Heart right ventricle (tissue), 16 donors: ENCODE data around the gene TMEM185B. TPM values are rescaled to one million over a fixed set of nuclear protein-coding genes. Genes with fewer than 3 reads are reported as not detected.

Source experiments
- ATAC-seq, 8 donors: fragments of 200-7000 bp; cut with Tn5 transposase; one replicate each; pipeline ENCODE4 v1.9.1; 2020; ENCODE audit warnings: mild to moderate bottlenecking in 8 of 8, moderate library complexity in 8 of 8, moderate number of reproducible peaks in 1 of 8
- DNase-seq, 2 donors: peaks; one replicate each; pipeline ENCODE4 v3.0.0-alpha.2; 2020
- H3K27ac ChIP-seq, 10 donors: fragments of 200-600 bp; sonication (generic) in 2 of 10; one replicate each; pipeline versions ENCODE4 v1.5.0 to v1.8.0; 2020 to 2022; ENCODE audit warnings: mild to moderate bottlenecking in 3 of 10
- H3K27me3 ChIP-seq, 7 donors: fragments of 200-600 bp; one replicate each; pipeline ENCODE4 v1.8.0; 2021 to 2022; ENCODE audit warnings: mild to moderate bottlenecking in 2 of 7
- H3K36me3 ChIP-seq, 9 donors: fragments of 200-600 bp; sonication (generic) in 1 of 9; one replicate each; pipeline versions ENCODE4 v1.5.0 to v1.8.0; 2020 to 2022; ENCODE audit warnings: mild to moderate bottlenecking in 2 of 9
- H3K4me1 ChIP-seq, 9 donors: fragments of 200-600 bp; sonication (generic) in 1 of 9; one replicate each; pipeline versions ENCODE4 v1.5.0 to v1.8.0; 2020 to 2022; ENCODE audit warnings: mild to moderate bottlenecking in 4 of 9
- H3K4me3 ChIP-seq, 10 donors: fragments of 200-600 bp; sonication (generic) in 2 of 10; one replicate each; pipeline versions ENCODE4 v1.5.0 to v1.8.0; 2020 to 2022; ENCODE audit warnings: mild to moderate bottlenecking in 7 of 10, moderate library complexity in 2 of 10
- H3K9me3 ChIP-seq, 11 donors: fragments of 200-600 bp in 10 of 11; sonication (generic) in 2 of 11; one replicate each; pipeline versions ENCODE4 v1.5.0 to v1.8.0; 2013 to 2022; ENCODE audit warnings: mild to moderate bottlenecking in 2 of 11, control low read depth in 1 of 11, moderate library complexity in 1 of 11
- CTCF ChIP-seq, 9 donors: fragments of 200-600 bp; sonication (generic) in 2 of 9; IDR thresholded peaks; one replicate each; pipeline versions ENCODE4 v1.5.0 to v1.8.0; 2021 to 2022; ENCODE audit warnings: antibody characterized with exemption in 9 of 9, mild to moderate bottlenecking in 5 of 9, moderate library complexity in 1 of 9
- WGBS, 2 donors: extraction: QIAGEN DNeasy Blood & Tissue Kit; methylation state at CpG; one replicate each; pipeline ENCODE4 v1.1.7; 2013; ENCODE audit warnings: inconsistent platforms in 1 of 2; 5-methylcytosine and 5-hydroxymethylcytosine counted together
- intact Hi-C, 10 donors: fragments of 100-400 bp; cut with DNase I; formaldehyde crosslinking; loops; one replicate each; pipeline versions ENCODE4 v1.11.1 to v1.14.2; 2022
- polyA plus RNA-seq, 2 donors: library from polyadenylated mRNA; stranded (reverse); fragments of 200-250 nt; gene quantifications; one replicate each; pipeline ENCODE4 v1.2.3, GENCODE V29; 2013
- total RNA-seq, 10 donors: library from RNA; stranded (reverse); fragmentation: NEBNext Ultra II Directional in 3 of 10; extraction: Animal tissue kit (Norgen Biotek cat#: 25700) in 3 of 10; gene quantifications; one replicate each; pipeline versions ENCODE4 v1.2.1 to v1.2.4, GENCODE V29; 2021 to 2023
- donor health status: Arrhythmogenic right ventricular cardiomyopathy.
- donor health status: ischemic (EF 13 %, LVEDD 7.1; RV severe dilation, severe dysfunction).
- donor health status: healthy with polysubstance abuse.
- donor health status: DM: no; HTN: yes; CAD: no.
- donor health status: DM: no; HTN: no; CAD: no.
- donor health status: ischemic (EF 25% LVEDD 6.9; RV normal size, moderate dysfunction).
- donor health status: ischemic (EF 25% LVEDD 5.7; RV mildly dilated, moderate dysfunction).
- donor health status: healthy.
- donor health status: DM: yes; HTN: yes; CAD: no.
- donor health status: Ischemic cardiomyopathy.
- donor health status: ischemic (EF 35%, LVEDD 5.7; RV mildly dilated, moderate dysfunction).
- donor health status: nonischemic (EF 11% LVEDD 7.7; RV severe dilation, severe dysfunction).
- donor health status: DM: yes; HTN: yes; CAD: no.
- donor health status: PGD.
- donor health status: ischemic (EF 29% LVEDD 5.4; RV normal size, mild dysfunction).
- donor health status: nonischemic (EF 23%, LVEDD 6.1; RV moderate dilation, normal function).

The TMEM185B gene
- total and polyA plus RNA-seq, 12 donors = 5.8 to 27.7 (median 21.6) TPM

DNA sequence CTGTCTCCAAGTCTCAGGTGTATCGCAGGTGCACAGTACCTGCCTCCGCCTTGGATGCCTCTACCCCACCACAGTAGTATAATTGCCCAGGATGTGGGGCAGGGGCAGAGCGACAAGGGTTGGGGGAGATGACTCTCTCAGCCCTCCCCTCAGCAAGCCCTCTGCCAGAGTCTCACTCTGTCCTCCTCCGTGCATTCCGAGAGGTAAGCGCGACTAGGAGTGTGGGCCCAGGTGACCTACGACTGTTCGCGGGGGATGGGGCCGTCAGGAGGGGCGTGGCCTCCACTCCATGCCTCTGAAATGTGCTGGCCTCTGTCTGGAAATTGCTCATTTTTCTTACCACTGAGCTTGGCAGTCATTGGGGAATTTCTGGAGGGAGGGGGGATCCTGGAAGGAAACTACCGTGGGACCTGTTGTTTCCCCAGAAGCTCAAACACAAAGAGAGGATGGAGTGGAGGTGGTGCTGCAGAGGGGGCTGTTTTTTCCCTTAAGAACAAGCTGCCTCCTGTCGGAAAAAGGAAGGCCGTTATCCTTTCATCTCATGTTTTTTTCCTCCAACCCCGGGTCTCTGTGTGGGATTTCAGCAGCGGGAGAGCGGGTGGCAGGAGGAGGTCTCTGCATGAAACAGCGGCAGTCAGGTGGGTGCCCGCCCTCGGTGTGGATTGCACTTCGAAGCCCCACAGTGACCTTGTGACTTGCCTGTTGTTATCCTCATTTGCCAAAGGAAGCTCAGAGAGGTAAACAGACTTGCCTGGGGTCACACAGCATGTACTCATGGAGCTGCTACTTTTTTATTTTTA is 16.5 kb upstream of the TMEM185B start:
- 30 to 45% methylated on average over 22 of the region's 22 CpGs for WGBS, 2 donors
- peak in 1 of 2 donors; percentile 88 for DNase-seq
- intact Hi-C loops = no loop called here
- peak; percentile 71 to 93 (median 86) for ATAC-seq
- Histone ChIP-seq H3K36me3 (no peaks in the 10 kb centered on the region), H3K27ac (peak overlapping the region in 9 of 10 donors; percentile 66 to 88 (median 76)), H3K9me3 (peaks cover 0 to 7% (median 0%) of the 10 kb centered on the region in 11 donors), H3K27me3 (peaks cover 0 to 14% (median 0%) of the 10 kb centered on the region in 7 donors), H3K4me1 (peaks cover 3 to 48% (median 38%) of the 10 kb centered on the region in 9 donors), H3K4me3 (peak overlapping the region in 2 of 10 donors; percentile 12 to 22)
- peak in 4 of 9 donors; percentile 8 to 43 (median 24) for TF ChIP-seq CTCF (IDR thresholded peaks at IDR 0.05)

GRCh38 chr2:120238728-120239487 is 15.7 kb upstream of the TMEM185B start:
- peaks cover 3 to 48% (median 38%) of the 10 kb centered on the region in 9 donors for H3K4me1 ChIP-seq
- DNase-seq (no peak), ATAC-seq (peak; percentile 23 to 86 (median 65))
- H3K4me3 ChIP-seq = peak overlapping the region in 1 of 10 donors; percentile 22
- H3K36me3 ChIP-seq = no peaks in the 10 kb centered on the region
- intact Hi-C loops = no loop called here
- peaks cover 0 to 4% (median 0%) of the 10 kb centered on the region in 11 donors for H3K9me3 ChIP-seq
- no peak for TF ChIP-seq CTCF (IDR thresholded peaks at IDR 0.05)
- WGBS, 2 donors = 71 to 76% methylated on average over 22 of the region's 22 CpGs
- H3K27ac ChIP-seq = peak overlapping the region in 9 of 10 donors; percentile 66 to 88 (median 76)
- H3K27me3 ChIP-seq = peaks cover 0 to 14% (median 0%) of the 10 kb centered on the region in 7 donors

DNA sequence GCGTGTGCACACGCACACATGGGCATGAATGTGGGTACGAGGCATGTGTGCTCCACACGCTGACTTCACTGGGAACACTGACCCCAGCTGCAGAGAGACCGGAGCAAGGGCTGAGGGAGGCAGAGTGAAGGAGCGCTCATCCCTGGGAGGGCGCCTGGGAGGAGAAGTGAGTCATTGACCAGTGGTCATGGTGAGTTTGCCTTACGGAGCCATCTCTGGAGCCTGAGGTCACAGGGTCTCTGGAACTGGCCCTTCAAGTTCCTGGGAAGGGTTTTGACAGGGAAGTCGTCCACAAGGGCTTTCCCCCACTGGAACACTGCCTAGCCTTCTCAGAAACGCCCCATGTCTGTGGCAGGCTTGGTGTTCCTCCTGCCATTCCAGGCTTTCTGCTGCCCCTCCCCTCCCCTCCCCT is 14.3 kb upstream of the TMEM185B start:
- no peaks in the 10 kb centered on the region for H3K36me3 ChIP-seq
- peaks cover 3 to 53% (median 36%) of the 10 kb centered on the region in 9 donors for H3K4me1 ChIP-seq
- no peak for TF ChIP-seq CTCF (IDR thresholded peaks at IDR 0.05)
- no peak overlapping the region for H3K27ac ChIP-seq
- no peak overlapping the region for H3K4me3 ChIP-seq
- H3K27me3 ChIP-seq = peaks cover 0 to 14% (median 0%) of the 10 kb centered on the region in 7 donors
- ATAC-seq = no peak
- no peak for DNase-seq
- no peaks in the 10 kb centered on the region for H3K9me3 ChIP-seq
- WGBS, 2 donors = 79 to 81% methylated on average over 10 of the region's 10 CpGs
- intact Hi-C loops = no loop called here

DNA sequence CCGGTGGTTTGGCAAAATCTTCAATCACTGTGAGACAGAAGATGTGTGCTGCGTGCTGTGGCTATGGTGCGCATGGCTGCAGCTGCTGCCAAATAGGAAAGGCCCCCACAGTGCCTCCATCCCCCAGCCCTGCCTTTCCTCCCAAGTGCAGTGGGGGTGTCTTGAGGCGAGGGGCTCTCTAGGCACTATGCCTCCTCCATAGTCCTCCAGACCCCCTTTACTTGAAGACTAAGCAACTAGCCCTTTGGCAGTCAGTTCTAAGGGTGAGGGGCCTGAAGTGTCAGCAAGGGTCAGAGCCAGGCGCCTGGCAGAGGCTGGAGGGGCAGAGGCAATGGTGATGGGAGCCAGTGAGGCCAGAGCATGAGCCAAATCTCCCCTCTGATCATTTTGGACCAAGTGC is 13.6 kb upstream of the TMEM185B start:
- intact Hi-C loops = no loop called here
- no peak for TF ChIP-seq CTCF (IDR thresholded peaks at IDR 0.05)
- WGBS, 2 donors = 85 to 89% methylated on average over 5 of the region's 5 CpGs
- Histone ChIP-seq H3K27me3 (peaks cover 0 to 14% (median 0%) of the 10 kb centered on the region in 7 donors), H3K27ac (no peak overlapping the region), H3K36me3 (no peaks in the 10 kb centered on the region), H3K4me1 (peaks cover 3 to 52% (median 39%) of the 10 kb centered on the region in 9 donors), H3K4me3 (no peak overlapping the region), H3K9me3 (no peaks in the 10 kb centered on the region)
- ATAC-seq (no peak), DNase-seq (no peak)
